Skeletal muscle satellite cell (primary cell): ENCODE results near the gene UBAC2.

Source experiments
- H3K27me3 ChIP-seq: 2 replicates; pipeline ENCODE4 v1.7.0; 2013; ENCODE audit warnings: low read length; ENCODE audit not compliant: control insufficient read depth, insufficient read depth
- H3K36me3 ChIP-seq: 2 replicates; pipeline ENCODE4 v1.7.0; 2013; ENCODE audit warnings: mild to moderate bottlenecking, control low read depth, low read length; ENCODE audit not compliant: insufficient read depth
- H3K4me1 ChIP-seq: 2 replicates; pipeline ENCODE4 v1.7.0; 2013; ENCODE audit warnings: low read length; ENCODE audit not compliant: control insufficient read depth, insufficient read depth
- H3K4me2 ChIP-seq: 2 replicates; pipeline ENCODE4 v1.7.0; 2013; ENCODE audit warnings: mild to moderate bottlenecking, low read length
- H3K4me3 ChIP-seq: 2 replicates; pipeline ENCODE4 v1.7.0; 2013; ENCODE audit warnings: low read length
- H3K9ac ChIP-seq: 2 replicates; pipeline ENCODE4 v1.7.0; 2013; ENCODE audit warnings: mild to moderate bottlenecking, low read depth, low read length, moderate library complexity
- H3K9me3 ChIP-seq: replicated peaks from 2 replicates; pipeline ENCODE4 v1.7.0; 2013; ENCODE audit warnings: mild to moderate bottlenecking, control low read depth, low read length

Gene UBAC2

GRCh38 chr13:99191336-99191899 lies 9.2 kb upstream of the UBAC2 start:
- H3K36me3 ChIP-seq: no peaks in the 10 kb centered on the region

GRCh38 chr13:99191900-99192399 lies 8.7 kb upstream of the UBAC2 start:
- H3K4me3 ChIP-seq: no peak overlapping the region
- no peaks in the 10 kb centered on the region for H3K9me3 ChIP-seq
- no peak overlapping the region for H3K9ac ChIP-seq
- no peaks in the 10 kb centered on the region for H3K36me3 ChIP-seq
- H3K4me2 ChIP-seq: no peak overlapping the region
- H3K27me3 ChIP-seq: peaks cover 13% of the 10 kb centered on the region
- no peaks in the 10 kb centered on the region for H3K4me1 ChIP-seq

More at GRCh38 chr13:99191336-99191899, 9.2 kb upstream of the UBAC2 start:
- no peak overlapping the region for H3K4me2 ChIP-seq
- H3K9me3 ChIP-seq: no peaks in the 10 kb centered on the region
- H3K27me3 ChIP-seq: peaks cover 13% of the 10 kb centered on the region
- no peak overlapping the region for H3K4me3 ChIP-seq
- H3K4me1 ChIP-seq: no peaks in the 10 kb centered on the region
- no peak overlapping the region for H3K9ac ChIP-seq

- Histone ChIP-seq H3K4me1 (no peaks in the 10 kb centered on the region), H3K36me3 (no peaks in the 10 kb centered on the region), H3K9ac (no peak overlapping the region), H3K9me3 (no peaks in the 10 kb centered on the region), H3K27me3 (peaks cover 13% of the 10 kb centered on the region), H3K4me3 (no peak overlapping the region), H3K4me2 (no peak overlapping the region)
Observed at GRCh38 chr13:99192480-99192879, 8.2 kb upstream of the UBAC2 start.

DNA sequence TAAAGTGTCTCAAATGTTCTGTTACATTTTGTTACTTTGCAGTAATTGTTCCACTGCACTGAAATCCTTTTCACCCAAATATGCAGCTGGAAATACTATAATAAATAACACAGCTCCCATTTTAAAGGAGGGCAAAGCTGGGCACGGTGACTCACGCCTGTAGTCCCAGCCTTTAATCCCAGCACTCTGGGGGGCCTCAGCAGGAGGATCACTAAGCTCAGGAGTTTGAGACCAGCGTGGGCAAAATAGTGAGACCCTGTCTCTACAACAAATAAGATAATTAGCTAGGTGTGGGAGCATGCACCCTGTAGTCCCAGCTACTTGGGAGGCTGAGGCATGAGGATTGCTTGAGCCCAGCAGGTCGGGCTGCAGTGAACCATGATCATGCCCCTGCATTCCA lies 7.5 kb upstream of the UBAC2 start:
- Histone ChIP-seq H3K4me1 (no peaks in the 10 kb centered on the region), H3K36me3 (no peaks in the 10 kb centered on the region), H3K27me3 (peaks cover 13% of the 10 kb centered on the region), H3K4me2 (no peak overlapping the region), H3K4me3 (no peak overlapping the region), H3K9ac (no peak overlapping the region), H3K9me3 (no peaks in the 10 kb centered on the region)

- Histone ChIP-seq H3K36me3 (no peaks in the 10 kb centered on the region), H3K9me3 (no peaks in the 10 kb centered on the region), H3K9ac (no peak overlapping the region), H3K4me1 (peaks cover 5% of the 10 kb centered on the region), H3K4me2 (no peak overlapping the region), H3K4me3 (no peak overlapping the region), H3K27me3 (peaks cover under 1% of the 10 kb centered on the region)
Observed at GRCh38 chr13:99196466-99197116, 4.1 kb upstream of the UBAC2 start.

DNA sequence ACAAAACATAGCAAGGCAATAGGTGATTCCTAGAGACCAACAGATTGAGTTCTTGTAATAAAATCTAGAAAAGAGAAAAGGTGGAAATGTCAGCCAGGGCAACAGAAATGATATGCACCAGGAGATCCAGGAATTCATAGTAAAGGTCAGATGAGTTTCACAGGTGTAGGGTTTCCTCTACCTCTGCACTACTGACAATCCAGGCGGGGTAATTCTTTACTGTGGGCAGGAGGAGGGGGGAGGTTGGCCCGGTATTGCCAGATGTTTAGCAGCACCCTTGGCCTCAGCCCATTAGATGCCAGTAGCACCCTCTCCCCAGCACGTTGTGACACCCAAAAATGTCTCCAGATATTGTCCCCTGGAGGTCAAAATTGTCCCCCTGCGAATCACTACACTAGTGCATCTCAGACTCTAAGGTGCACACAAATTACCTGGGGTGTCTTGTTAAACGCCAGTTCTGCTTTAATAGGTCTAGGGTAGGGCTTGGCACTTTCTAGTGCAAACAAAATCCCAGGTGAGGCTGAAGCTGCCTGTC lies 3.5 kb upstream of the UBAC2 start:
- Histone ChIP-seq H3K27me3 (no peaks in the 10 kb centered on the region), H3K4me3 (no peak overlapping the region), H3K9ac (no peak overlapping the region), H3K4me1 (peaks cover 9% of the 10 kb centered on the region), H3K4me2 (no peak overlapping the region), H3K36me3 (no peaks in the 10 kb centered on the region), H3K9me3 (no peaks in the 10 kb centered on the region)

DNA sequence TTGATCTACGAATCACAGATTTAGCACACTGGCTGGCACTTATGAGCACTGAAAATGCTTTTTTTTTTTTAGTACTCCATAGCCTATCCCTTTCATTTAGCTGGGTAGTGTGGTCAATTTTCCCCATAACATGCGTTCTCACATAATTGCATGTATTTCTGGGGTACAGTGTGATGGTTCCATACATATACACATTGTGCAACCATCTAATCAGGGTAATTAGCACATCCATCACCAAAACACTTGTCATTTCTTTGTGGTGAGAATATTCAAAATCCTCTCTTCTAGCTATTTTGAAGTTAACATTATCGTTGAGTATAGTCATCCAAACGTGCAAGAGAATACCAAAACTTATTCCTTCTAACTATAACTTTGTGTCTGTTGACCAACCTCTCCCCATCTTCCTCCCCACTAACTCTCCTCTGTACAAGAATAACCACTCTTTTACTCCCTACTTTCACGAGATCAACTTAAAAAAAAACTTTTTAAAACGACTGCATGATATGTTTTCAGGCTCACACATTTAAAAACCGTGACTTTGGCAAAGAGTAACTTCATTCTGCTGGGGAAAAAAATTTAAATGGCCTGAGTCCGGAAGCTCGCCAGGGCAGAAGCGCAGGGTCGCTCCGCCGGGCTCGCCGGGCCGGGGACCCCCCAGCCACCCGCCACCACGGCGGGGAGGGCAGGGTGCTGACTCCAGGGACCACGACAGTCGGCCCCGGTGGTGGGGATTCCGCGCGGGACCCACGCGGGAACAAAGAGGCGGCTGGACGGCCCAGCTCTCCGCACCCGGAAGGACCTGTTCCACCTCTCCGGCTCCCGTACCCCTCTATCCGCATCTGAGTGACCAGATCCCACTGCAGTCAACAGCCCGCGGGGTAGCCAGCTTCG lies 868 bp upstream of the UBAC2 start:
- Histone ChIP-seq H3K36me3 (no peaks in the 10 kb centered on the region), H3K4me3 (peak overlapping the region; percentile 95), H3K4me2 (peak overlapping the region; percentile 89)

GRCh38 chr13:99203601-99204579 lies 3.2 kb downstream of the UBAC2 start:
- Histone ChIP-seq H3K4me2 (no peak overlapping the region), H3K9ac (no peak overlapping the region), H3K36me3 (no peaks in the 10 kb centered on the region), H3K4me1 (peaks cover 12% of the 10 kb centered on the region), H3K9me3 (no peaks in the 10 kb centered on the region), H3K27me3 (no peaks in the 10 kb centered on the region), H3K4me3 (no peak overlapping the region)

More for the DNA sequence above, 868 bp upstream of the UBAC2 start:
- Histone ChIP-seq H3K27me3 (no peaks in the 10 kb centered on the region), H3K9ac (peak overlapping the region; percentile 98), H3K4me1 (peaks cover 12% of the 10 kb centered on the region), H3K9me3 (no peaks in the 10 kb centered on the region)

GRCh38 chr13:99205621-99206220 lies 5.1 kb downstream of the UBAC2 start:
- no peak overlapping the region for H3K4me3 ChIP-seq
- H3K36me3 ChIP-seq: no peaks in the 10 kb centered on the region
- no peak overlapping the region for H3K9ac ChIP-seq
- no peaks in the 10 kb centered on the region for H3K27me3 ChIP-seq
- H3K9me3 ChIP-seq: no peaks in the 10 kb centered on the region
- no peak overlapping the region for H3K4me2 ChIP-seq
- H3K4me1 ChIP-seq: peaks cover 6% of the 10 kb centered on the region

GRCh38 chr13:99206226-99206625 lies 5.6 kb downstream of the UBAC2 start:
- Histone ChIP-seq H3K4me2 (no peak overlapping the region), H3K36me3 (no peaks in the 10 kb centered on the region), H3K4me1 (peaks cover 6% of the 10 kb centered on the region), H3K9me3 (no peaks in the 10 kb centered on the region), H3K27me3 (no peaks in the 10 kb centered on the region), H3K4me3 (no peak overlapping the region), H3K9ac (no peak overlapping the region)
